ENCODE measurements around the gene LONP2.

Gene LONP2

GRCh38 chr16:48321317-48322036, 77.4 kb downstream of the LONP2 start:
- POLR2A ChIA-PET: no interaction called here
- CTCF ChIA-PET: interaction anchor here (1.6 to 3.3 kb wide), 4 partner anchors 8 to 302 kb away, joined by 4 to 13 read pairs (median 6); no protein-coding TSS in a partner anchor
- no peak for TF ChIP-seq CTCF (IDR thresholded peaks at IDR 0.05; ENCODE audit: control extremely low read depth, extremely low read depth, low read depth, missing control alignments)
- DNase-seq (ENCODE audit: extremely low spot score): no peak

GRCh38 chr16:48323783-48324775, 80.0 kb downstream of the LONP2 start:
- POLR2A ChIA-PET: no interaction called here
- CTCF ChIA-PET: interaction anchor here (1.4 to 3.3 kb wide), 4 partner anchors 22 to 306 kb away, joined by 3 to 13 read pairs (median 4); no protein-coding TSS in a partner anchor
- no peak for TF ChIP-seq CTCF (IDR thresholded peaks at IDR 0.05; ENCODE audit: control extremely low read depth, extremely low read depth, low read depth, missing control alignments)
- DNase-seq (ENCODE audit: extremely low spot score): no peak

GRCh38 chr16:48326915-48327314, 82.8 kb downstream of the LONP2 start:
- CTCF ChIA-PET: interaction anchor here (0.8 to 2.0 kb wide), 7 partner anchors 8 to 304 kb away, joined by 3 to 5 read pairs (median 4); no protein-coding TSS in a partner anchor
- DNase-seq (ENCODE audit: extremely low spot score): no peak

DNA sequence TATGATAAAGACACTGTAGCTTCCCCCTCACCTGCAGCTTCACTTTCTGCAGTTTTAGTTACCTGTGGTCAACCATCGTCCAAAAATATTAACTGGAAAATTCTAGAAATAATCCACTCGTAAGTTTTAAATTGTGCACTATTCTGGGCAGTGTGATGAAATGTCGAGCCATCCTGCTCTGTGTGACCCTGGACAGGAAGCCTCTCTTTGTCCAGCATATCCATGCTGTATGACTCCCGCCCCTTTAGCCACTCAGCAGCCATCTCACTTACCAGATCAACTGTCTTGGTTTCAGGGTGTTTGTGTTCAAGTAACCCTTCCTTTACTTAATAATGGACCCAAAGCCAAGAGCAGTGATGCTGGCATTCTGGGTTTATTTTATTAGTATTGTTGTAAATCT, 85.0 kb downstream of the LONP2 start:
- no peak for DNase-seq (ENCODE audit: extremely low spot score)
- ChIA-PET POLR2A (no interaction called here), CTCF (no interaction called here)
- no peak for TF ChIP-seq CTCF (IDR thresholded peaks at IDR 0.05; ENCODE audit: control extremely low read depth, extremely low read depth, low read depth, missing control alignments)

More at GRCh38 chr16:48326915-48327314, 82.8 kb downstream of the LONP2 start:
- no peak for TF ChIP-seq CTCF (IDR thresholded peaks at IDR 0.05; ENCODE audit: control extremely low read depth, extremely low read depth, low read depth, missing control alignments)
- POLR2A ChIA-PET: no interaction called here

DNA sequence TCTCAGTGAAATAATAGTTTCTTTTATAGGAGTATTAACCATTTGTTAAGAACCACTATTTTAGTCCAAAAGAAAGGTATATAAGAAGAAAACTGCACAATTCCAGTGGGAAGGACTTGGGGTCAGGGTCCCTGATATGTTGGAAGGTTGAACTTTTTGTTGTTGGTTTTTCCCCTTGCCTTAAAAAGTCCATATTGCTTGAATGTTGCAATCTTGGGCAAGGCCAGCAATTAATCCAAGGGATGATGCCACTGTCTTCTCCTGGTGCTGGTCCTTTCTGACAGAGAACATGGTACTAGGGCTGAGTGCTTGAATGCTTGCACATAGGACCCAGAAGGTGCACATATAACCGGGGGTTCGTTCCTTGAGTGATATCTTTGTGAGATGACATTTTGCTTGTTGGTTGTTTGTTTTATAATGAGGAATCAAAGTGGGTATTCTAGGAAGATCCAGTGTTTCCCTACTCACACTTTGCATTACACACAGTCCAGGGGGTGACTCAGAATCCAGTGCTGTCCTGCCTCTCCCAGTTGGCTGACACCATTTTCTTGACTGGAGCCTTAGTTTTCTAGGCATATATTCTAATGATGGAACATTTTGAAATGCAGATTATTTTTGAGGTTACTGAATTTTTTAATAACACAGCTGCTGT, 86.2 kb downstream of the LONP2 start:
- CTCF ChIA-PET: interaction anchor here (0.9 to 1.4 kb wide), 5 partner anchors 13 to 293 kb away, joined by 3 to 4 read pairs (median 3); no protein-coding TSS in a partner anchor
- POLR2A ChIA-PET: no interaction called here
- DNase-seq (ENCODE audit: extremely low spot score): no peak
- TF ChIP-seq CTCF (IDR thresholded peaks at IDR 0.05; ENCODE audit: control extremely low read depth, extremely low read depth, low read depth, missing control alignments): no peak

- DNase-seq (ENCODE audit: extremely low spot score): no peak
- CTCF ChIA-PET: interaction anchor here (0.9 to 1.6 kb wide), 6 partner anchors 12 to 292 kb away, joined by 3 to 4 read pairs (median 3); no protein-coding TSS in a partner anchor
- no peak for TF ChIP-seq CTCF (IDR thresholded peaks at IDR 0.05; ENCODE audit: control extremely low read depth, extremely low read depth, low read depth, missing control alignments)
- POLR2A ChIA-PET: no interaction called here
Observed at GRCh38 chr16:48330841-48331192, 86.7 kb downstream of the LONP2 start.
